Uterus (tissue), 2 donors: ENCODE results near the gene RAPGEF5.

Source experiments
- POLR2A ChIP-seq, 2 donors: fragments of 450-650 bp; IDR thresholded peaks; one replicate each; pipeline ENCODE4 v1.6.1; 2016; ENCODE audit warnings: antibody characterized with exemption in 2 of 2, mild to moderate bottlenecking in 1 of 2, moderate library complexity in 1 of 2
- TF ChIP-seq, protein P1 (sequence below), 4 experiments: fragments of 200-600 bp in 2 of 4; fragments of 450-650 bp in 2 of 4; sonication (generic) in 2 of 4; IDR thresholded peaks; one replicate each; pipeline ENCODE4 v1.5.1; 2016 to 2019; ENCODE audit warnings: antibody characterized with exemption in 4 of 4, mild to moderate bottlenecking in 2 of 4, moderate library complexity in 1 of 4

DNA sequence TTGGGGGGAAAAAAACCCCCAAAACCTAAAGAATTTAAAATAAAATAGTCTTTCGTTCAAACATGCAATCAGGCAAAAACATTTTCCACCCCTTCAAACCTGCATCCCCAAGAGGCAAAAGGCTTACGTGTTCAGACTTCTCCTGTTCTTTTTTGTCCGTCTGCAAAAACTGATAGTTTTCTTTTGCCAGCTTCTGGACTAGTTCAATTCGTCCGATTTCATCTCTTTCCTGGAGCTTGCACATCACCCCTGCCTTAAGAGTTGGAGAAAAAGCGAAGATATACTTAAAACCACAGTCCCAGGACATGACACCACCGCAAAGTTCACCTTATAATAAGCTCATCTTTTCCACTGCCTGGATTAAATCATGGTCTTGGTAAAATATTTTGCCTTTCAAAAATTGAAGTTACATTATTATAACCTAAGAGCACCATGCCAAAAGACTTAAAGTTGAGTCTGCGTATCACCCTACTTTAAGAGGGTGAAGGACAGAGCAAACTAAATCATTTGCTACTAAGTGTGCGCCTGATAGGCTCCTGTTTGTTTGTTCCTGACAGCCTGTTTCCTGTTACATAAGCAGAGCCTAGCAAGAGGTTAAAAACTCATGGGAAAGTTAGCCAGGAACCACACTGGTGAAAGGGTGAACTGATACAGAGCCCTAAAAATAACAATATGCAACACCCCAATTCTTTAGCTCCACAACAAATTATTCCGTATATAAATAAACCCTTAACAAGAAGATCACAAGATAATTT, 137.0 kb downstream of the RAPGEF5 start:
- TF ChIP-seq, protein P1, sequence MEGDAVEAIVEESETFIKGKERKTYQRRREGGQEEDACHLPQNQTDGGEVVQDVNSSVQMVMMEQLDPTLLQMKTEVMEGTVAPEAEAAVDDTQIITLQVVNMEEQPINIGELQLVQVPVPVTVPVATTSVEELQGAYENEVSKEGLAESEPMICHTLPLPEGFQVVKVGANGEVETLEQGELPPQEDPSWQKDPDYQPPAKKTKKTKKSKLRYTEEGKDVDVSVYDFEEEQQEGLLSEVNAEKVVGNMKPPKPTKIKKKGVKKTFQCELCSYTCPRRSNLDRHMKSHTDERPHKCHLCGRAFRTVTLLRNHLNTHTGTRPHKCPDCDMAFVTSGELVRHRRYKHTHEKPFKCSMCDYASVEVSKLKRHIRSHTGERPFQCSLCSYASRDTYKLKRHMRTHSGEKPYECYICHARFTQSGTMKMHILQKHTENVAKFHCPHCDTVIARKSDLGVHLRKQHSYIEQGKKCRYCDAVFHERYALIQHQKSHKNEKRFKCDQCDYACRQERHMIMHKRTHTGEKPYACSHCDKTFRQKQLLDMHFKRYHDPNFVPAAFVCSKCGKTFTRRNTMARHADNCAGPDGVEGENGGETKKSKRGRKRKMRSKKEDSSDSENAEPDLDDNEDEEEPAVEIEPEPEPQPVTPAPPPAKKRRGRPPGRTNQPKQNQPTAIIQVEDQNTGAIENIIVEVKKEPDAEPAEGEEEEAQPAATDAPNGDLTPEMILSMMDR (IDR thresholded peaks at IDR 0.05) = no peak
- no peak for TF ChIP-seq POLR2A (IDR thresholded peaks at IDR 0.05)
